Right lobe of liver (tissue), 6 donors: ENCODE results near the gene DIAPH3. TPM values are rescaled to one million over a fixed set of nuclear protein-coding genes. Genes with fewer than 3 reads are reported as not detected.

Experiments used
- ATAC-seq, 4 donors: fragments of 200-7000 bp; cut with Tn5 transposase; one replicate each; pipeline ENCODE4 v1.9.1; 2020; ENCODE audit warnings: mild to moderate bottlenecking in 4 of 4, moderate library complexity in 4 of 4
- DNase-seq, 3 donors: peaks; one replicate each; pipeline ENCODE4 v3.0.0-alpha.2; 2020
- H3K27ac ChIP-seq, 3 donors: fragments of 200-600 bp; one replicate each; pipeline ENCODE4 v1.8.0; 2022
- H3K27me3 ChIP-seq, 2 donors: fragments of 200-600 bp; one replicate each; pipeline ENCODE4 v1.8.0; 2022
- H3K36me3 ChIP-seq, 4 donors: fragments of 200-600 bp; sonication (generic) in 1 of 4; one replicate each; pipeline versions ENCODE4 v1.5.1 to v1.8.0; 2017 to 2022; ENCODE audit warnings: control low read depth in 1 of 4
- H3K4me1 ChIP-seq, 4 donors: fragments of 200-600 bp; sonication (generic) in 1 of 4; one replicate each; pipeline versions ENCODE4 v1.5.1 to v1.8.0; 2017 to 2022; ENCODE audit warnings: control low read depth in 1 of 4
- H3K4me3 ChIP-seq, 3 donors: fragments of 200-600 bp; one replicate each; pipeline ENCODE4 v1.8.0; 2022
- H3K9me3 ChIP-seq, 4 donors: fragments of 200-600 bp; sonication (generic) in 1 of 4; one replicate each; pipeline versions ENCODE4 v1.5.1 to v1.8.0; 2017 to 2022; ENCODE audit warnings: control low read depth in 1 of 4
- POLR2A ChIP-seq: fragments of 450-650 bp; IDR thresholded peaks from one replicate; pipeline ENCODE4 v1.6.1; 2017; ENCODE audit warnings: antibody characterized with exemption, mild to moderate bottlenecking
- WGBS: methylation state at CpG from one replicate; pipeline ENCODE4 v1.1.6; 2018; ENCODE audit warnings: low coverage, low lambda C conversion rate; ENCODE audit not compliant: insufficient coverage; ENCODE audit errors: missing lambda C conversion rate; 5-methylcytosine and 5-hydroxymethylcytosine counted together
- intact Hi-C, 2 donors: fragments of 100-400 bp; cut with DNase I; formaldehyde crosslinking; loops; one replicate each; pipeline versions ENCODE4 v1.11.2 to v1.14.1; 2022
- total RNA-seq, 6 experiments: library from RNA; depleted of rRNA in 2 of 6; stranded (reverse); fragments of >200 nt in 2 of 6; fragmentation: NEBNext Ultra II Directional in 3 of 6; extraction: Animal tissue kit (Norgen Biotek cat#: 25700) in 3 of 6; gene quantifications; one replicate each; pipeline versions ENCODE4 v1.1.0 to v1.2.4, GENCODE V29; 2016 to 2023
- TF ChIP-seq, protein P1 (sequence below), 4 donors: fragments of 200-600 bp in 3 of 4; fragments of 450-650 bp in 1 of 4; IDR thresholded peaks; one replicate each; pipeline versions ENCODE4 v1.5.1 to v1.8.0; 2016 to 2022; ENCODE audit warnings: antibody characterized with exemption in 4 of 4, mild to moderate bottlenecking in 2 of 4
- donor health status: DM: no; HTN: yes; CAD: no.
- donor health status: DM: no; HTN: no; CAD: no.
- donor health status: DM: no; HTN: no; CAD: no.
- donor health status: DM: no; HTN: yes; CAD: no.
- donor health status: DM: no; HTN: yes; CAD: no.

The DIAPH3 gene
- total RNA-seq, 6 experiments from 2014 or later = 0.10 to 1.6 (median 0.93) TPM; not detected in 1

DNA sequence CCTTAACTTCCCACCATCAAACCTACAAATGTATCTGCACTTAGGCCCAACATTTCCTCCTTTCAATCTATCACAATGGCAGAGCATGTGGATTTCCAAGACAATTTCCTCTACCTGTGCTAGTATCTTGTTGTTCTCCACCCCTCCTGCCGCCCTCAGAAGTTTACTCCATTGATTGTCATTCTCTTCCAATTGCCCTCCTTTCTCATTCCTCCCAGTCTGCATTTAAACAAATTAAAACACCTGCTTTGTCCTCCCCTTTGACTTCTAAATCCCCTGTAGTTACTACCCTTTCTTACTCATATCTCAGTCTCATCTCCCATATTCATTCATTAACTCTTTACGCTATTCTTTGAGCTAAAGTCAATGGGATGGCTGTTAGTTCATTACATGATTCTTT lies 370.6 kb downstream of the DIAPH3 start:
- Histone ChIP-seq H3K36me3 (no peaks in the 10 kb centered on the region), H3K27ac (no peak overlapping the region), H3K4me1 (no peaks in the 10 kb centered on the region), H3K4me3 (no peak overlapping the region), H3K27me3 (no peaks in the 10 kb centered on the region), H3K9me3 (no peaks in the 10 kb centered on the region)
- no peak for TF ChIP-seq POLR2A
- TF ChIP-seq, protein P1, sequence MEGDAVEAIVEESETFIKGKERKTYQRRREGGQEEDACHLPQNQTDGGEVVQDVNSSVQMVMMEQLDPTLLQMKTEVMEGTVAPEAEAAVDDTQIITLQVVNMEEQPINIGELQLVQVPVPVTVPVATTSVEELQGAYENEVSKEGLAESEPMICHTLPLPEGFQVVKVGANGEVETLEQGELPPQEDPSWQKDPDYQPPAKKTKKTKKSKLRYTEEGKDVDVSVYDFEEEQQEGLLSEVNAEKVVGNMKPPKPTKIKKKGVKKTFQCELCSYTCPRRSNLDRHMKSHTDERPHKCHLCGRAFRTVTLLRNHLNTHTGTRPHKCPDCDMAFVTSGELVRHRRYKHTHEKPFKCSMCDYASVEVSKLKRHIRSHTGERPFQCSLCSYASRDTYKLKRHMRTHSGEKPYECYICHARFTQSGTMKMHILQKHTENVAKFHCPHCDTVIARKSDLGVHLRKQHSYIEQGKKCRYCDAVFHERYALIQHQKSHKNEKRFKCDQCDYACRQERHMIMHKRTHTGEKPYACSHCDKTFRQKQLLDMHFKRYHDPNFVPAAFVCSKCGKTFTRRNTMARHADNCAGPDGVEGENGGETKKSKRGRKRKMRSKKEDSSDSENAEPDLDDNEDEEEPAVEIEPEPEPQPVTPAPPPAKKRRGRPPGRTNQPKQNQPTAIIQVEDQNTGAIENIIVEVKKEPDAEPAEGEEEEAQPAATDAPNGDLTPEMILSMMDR (IDR thresholded peaks at IDR 0.05) = no peak
- DNase-seq = no peak
- intact Hi-C loops = no loop called here
- WGBS = 87% methylated on average over 2 of the region's 2 CpGs
- no peak for ATAC-seq

DNA sequence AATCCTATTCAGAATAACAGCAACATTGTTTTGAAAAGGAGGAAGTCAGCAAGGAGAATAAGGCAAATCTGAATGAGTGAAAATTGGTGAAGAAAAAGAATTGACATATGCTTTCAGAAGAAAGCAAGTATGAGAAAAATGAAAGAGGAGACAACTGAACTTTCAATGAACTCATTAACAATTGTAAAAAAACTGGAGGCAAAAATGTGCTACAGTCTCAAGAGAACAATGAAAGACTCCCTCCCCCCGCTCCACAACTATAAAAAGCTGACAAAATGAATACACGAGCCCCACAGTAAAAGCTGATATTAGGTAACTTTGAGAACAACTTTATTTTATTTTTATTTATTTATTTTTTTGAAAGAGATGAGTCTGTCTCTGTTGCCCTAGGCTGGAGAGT lies 373.1 kb downstream of the DIAPH3 start:
- H3K36me3 ChIP-seq = no peaks in the 10 kb centered on the region
- no peaks in the 10 kb centered on the region for H3K9me3 ChIP-seq
- H3K27me3 ChIP-seq = no peaks in the 10 kb centered on the region
- H3K4me3 ChIP-seq = no peak overlapping the region
- WGBS = 36% methylated on average over 2 of the region's 2 CpGs
- H3K4me1 ChIP-seq = no peaks in the 10 kb centered on the region
- H3K27ac ChIP-seq = no peak overlapping the region
- ATAC-seq (no peak), DNase-seq (no peak)
- intact Hi-C loops = no loop called here
- no peak for TF ChIP-seq POLR2A
- TF ChIP-seq, protein P1 (IDR thresholded peaks at IDR 0.05) = no peak

DNA sequence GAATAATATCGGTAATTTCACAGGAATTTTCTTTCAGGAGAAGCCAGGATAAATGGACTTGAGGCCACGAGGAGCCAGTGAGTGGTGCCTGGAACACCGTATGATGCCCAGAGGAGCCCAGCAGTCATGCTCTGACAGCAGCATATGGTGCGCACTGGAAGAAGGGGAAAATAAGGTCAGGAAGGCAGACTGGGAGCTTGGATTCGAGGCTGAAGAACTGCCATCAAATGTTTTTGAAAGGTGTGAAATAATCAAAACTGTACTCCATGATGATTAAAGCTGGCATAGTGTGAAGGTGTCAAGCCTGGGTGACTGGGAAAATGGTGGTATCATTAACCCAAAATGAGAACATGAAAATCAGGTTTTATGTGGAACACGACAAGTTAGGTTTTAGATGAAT lies 374.2 kb downstream of the DIAPH3 start:
- H3K4me1 ChIP-seq = no peaks in the 10 kb centered on the region
- intact Hi-C loops = no loop called here
- no peak overlapping the region for H3K4me3 ChIP-seq
- DNase-seq (no peak), ATAC-seq (no peak)
- 91% methylated on average over 6 of the region's 6 CpGs for WGBS
- H3K36me3 ChIP-seq = no peaks in the 10 kb centered on the region
- TF ChIP-seq, protein P1 (IDR thresholded peaks at IDR 0.05) = no peak
- no peak for TF ChIP-seq POLR2A
- no peaks in the 10 kb centered on the region for H3K27me3 ChIP-seq
- no peaks in the 10 kb centered on the region for H3K9me3 ChIP-seq
- H3K27ac ChIP-seq = no peak overlapping the region

DNA sequence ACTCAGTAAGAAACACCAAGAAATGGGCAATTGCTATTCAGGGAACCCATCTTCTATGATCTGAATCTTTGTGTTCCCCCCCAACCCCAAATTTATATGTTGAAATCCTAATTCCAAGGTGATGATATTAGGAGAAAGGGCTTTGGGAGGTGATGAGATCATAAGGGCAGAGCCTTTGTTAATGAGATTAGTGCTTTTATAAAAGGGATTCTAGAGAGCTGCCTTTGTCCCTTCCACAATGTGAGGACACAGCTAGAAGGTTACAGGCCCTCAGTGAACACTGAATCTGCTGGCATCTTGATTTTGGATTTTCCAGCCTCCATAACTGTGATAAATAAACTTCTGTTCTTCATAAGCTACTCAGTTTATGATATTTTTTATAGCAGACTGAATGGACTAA lies 376.0 kb downstream of the DIAPH3 start:
- no peak for ATAC-seq
- Histone ChIP-seq H3K4me1 (no peaks in the 10 kb centered on the region), H3K4me3 (no peak overlapping the region), H3K27ac (no peak overlapping the region), H3K36me3 (no peaks in the 10 kb centered on the region), H3K9me3 (no peaks in the 10 kb centered on the region), H3K27me3 (no peaks in the 10 kb centered on the region)
- DNase-seq = no peak
- intact Hi-C loops = no loop called here
- TF ChIP-seq, protein P1 (IDR thresholded peaks at IDR 0.05) = no peak
- TF ChIP-seq POLR2A = no peak

DNA sequence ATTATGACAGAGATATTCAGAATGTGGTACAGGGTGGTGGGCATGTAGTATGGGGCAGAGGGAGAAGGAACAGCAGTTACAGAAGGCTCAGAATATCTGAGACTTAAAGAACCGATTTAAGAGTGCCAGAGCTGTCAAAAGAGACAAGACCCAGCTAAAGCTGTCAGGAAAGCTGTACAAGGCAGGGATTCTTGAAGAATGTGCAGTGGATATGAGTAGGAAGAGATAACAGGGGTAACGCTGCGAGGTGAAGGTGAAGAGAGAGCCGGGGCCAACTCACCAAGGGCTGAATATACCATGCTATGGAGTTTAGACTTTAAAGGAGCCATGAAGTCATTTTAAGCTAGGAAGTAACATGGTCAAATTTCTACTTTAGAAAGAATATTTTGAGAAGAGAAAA lies 381.0 kb downstream of the DIAPH3 start:
- DNase-seq = no peak
- H3K4me1 ChIP-seq = no peaks in the 10 kb centered on the region

More for the DNA sequence above, 381.0 kb downstream of the DIAPH3 start:
- Histone ChIP-seq H3K27ac (no peak overlapping the region), H3K36me3 (no peaks in the 10 kb centered on the region), H3K27me3 (no peaks in the 10 kb centered on the region), H3K4me3 (no peak overlapping the region), H3K9me3 (no peaks in the 10 kb centered on the region)
- intact Hi-C loops = no loop called here
- no peak for ATAC-seq
- WGBS = 67% methylated on average over 4 of the region's 4 CpGs
- no peak for TF ChIP-seq POLR2A
- TF ChIP-seq, protein P1 (IDR thresholded peaks at IDR 0.05) = no peak
